GM18505 (cell line): ENCODE data around the gene PHLPP1.
A peak's percentile ranks its signal among the peaks of the same experiment; 100 is the strongest.
"Not testable (repeated sequence)": the region's sequence is repeated elsewhere in the genome, so short reads cannot be mapped to it uniquely, and the experiment has no call there.

Source experiments
- ATAC-seq: cut with Tn5 transposase; IDR thresholded peaks from one replicate; pipeline ENCODE4 v1.9.1; 2021; ENCODE audit not compliant: unreplicated experiment
- POLR2A ChIP-seq: IDR thresholded peaks from 4 replicates; pipeline ENCODE4 v1.6.1; 2011; ENCODE audit warnings: borderline replicate concordance; ENCODE audit not compliant: insufficient read depth, insufficient read length; ENCODE audit errors: extremely low read depth

Gene PHLPP1

DNA sequence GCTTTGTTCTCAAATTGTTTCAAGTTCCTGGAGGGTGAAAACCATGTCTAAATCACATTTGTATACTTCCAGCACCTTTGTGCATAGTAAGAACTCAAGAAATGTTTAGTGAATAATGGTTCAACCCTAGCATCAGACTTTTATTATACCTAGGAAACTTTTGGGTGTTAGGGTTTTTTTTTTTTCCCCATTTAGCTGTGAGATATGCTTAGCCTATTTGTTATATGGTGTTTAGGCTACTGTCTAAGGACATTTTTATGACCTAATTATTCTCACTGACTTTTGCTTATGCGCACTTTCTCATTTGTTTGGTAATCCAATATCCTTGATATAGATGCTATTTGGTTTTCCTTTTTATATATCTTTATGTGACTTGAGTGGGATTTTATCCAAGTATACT lies 164.7 kb downstream of the PHLPP1 start:
- no peak for ATAC-seq

DNA sequence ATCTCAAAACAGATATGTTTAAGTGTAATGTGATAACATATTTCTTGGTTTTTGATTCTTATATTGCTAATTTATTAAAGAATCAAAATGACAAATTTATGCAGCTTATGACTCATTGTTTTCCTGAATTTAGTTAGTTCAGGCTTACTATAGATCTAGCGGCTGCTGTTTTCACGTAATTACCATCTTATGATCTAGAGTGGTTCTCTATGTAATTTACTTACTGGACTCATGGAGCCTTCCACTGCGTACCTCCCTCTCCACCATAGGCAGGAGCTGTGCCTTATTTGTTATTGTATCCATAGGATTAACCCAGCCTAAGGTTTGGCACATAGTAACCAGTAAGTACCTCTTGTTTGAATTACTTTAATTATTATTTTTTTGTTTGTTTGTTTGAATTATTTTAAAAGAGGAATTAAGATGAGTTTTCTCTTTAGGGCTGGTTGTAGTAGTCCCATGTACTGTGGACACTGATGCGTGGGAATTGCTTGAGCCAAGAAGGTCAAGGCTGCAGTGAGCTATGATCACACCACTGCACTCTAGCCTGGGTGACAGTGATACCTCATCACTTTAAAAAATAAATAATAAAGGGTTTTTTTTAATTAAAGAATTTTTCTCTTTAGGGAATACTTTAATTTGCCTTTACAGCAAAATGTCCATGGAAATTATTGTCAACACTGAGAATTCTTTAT lies 165.5 kb downstream of the PHLPP1 start:
- TF ChIP-seq POLR2A, result no peak
- no peak for ATAC-seq

More for the DNA sequence above, 164.7 kb downstream of the PHLPP1 start:
- TF ChIP-seq POLR2A, result no peak

DNA sequence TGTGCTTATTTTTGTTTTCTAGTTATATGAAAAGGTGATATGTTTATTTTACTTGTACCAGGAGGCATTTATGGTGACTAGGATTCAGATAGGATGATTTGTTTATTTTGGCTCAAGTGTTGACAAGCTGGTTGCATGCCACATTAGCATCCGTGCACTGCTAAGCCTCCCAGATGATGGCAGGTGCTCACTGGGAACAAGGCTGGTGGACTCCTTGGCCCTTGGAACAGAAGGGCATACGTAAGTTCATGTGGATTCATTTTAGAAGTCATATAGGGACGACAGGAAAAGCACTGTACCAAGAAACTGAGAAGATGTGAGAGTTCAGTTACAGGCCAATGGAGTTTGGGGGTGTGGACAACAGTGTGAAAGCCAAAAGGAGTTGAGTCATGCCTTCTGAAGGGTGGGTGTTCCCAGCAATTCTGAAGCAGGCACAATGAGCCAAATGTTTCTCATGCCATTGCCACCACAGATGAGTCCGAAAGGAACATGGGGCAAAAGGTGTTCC lies 166.2 kb downstream of the PHLPP1 start:
- no peak for ATAC-seq
- no peak for TF ChIP-seq POLR2A

DNA sequence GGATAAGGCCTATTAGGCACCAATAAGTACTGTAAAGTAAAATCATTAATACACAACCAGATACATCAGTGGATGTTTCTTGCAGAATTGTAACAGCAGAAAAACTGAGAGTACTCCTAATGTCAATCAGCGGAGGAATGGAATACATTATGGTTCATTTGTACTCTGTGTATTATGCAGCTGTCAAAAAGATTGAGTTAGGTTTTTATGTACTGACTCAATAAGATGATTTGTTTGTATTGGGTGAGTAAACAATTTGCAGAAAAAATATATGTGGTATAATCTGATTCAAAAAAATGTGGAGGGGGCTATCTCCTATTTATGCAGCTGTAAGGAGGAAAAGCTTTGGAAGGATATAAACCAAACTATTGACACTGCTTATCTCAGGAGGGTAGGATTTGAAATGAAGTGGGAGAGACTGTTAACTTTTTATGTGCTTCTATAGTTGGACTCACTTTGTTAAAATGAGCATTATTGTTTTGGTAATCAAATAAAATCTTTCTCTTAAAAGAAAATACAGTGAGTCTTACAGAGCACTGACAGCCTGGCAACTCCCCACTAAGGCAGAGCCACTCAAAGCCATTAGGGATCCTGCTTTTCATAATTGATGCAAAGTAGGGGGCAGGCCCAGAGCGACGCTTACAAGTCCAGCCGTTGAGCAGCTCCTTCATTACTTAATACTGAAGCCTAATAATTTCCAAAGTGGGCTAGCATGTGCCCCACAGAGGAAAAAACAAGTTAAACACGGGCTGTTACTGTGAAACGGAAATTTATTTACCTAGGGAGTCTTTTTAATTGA lies 168.8 kb downstream of the PHLPP1 start:
- no peak for TF ChIP-seq POLR2A
- no peak for ATAC-seq

DNA sequence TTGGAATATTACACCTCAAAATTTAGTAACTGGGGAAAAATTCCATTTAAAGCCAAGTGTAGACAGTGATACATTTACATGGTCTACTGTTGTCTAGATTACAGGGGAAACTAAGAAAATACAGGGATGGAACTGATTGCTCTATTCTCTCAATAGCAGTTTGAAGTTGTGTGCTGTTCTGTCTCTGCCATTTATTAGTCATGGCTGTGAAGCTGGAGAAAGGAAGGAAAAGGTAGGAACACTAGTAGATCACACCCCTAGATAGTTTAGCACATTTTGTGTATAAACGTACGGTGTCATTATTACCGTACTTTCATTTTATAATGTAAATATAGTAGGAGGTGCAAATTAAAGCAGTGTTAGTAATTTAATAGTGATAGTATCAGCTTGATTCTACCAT lies 170.5 kb downstream of the PHLPP1 start:
- ATAC-seq, result no peak
- no peak for TF ChIP-seq POLR2A

DNA sequence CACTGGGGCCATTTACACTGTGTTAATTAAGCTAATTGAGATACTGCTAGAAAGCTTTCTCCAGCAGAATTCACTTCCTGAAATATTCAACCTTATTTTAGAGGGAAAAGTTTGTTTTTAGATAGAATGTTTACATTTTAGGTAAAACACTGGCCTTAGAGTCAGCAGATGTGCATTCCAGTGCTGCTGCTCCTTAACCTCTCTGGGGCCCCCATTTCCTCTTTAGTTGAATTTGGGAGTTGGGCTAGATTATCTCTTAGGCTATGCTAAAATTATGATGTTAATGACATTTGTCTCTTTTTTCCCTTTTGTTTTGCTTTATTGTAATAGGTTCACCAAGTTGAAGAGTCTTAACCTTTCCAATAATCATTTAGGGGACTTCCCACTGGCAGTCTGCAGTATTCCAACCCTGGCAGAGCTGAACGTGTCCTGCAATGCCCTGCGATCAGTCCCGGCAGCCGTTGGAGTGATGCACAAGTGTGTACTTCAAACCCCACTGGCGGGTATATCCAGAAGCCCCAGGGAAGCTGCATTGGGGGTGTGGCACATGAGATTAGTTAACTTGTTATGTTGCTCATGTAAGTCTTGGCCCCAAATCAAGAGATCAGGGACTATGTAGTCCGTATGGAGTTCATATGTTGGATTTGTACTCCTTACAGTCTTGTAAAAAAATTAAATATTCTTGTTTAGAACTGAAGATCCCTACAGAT lies 179.5 kb downstream of the PHLPP1 start:
- no peak for ATAC-seq

DNA sequence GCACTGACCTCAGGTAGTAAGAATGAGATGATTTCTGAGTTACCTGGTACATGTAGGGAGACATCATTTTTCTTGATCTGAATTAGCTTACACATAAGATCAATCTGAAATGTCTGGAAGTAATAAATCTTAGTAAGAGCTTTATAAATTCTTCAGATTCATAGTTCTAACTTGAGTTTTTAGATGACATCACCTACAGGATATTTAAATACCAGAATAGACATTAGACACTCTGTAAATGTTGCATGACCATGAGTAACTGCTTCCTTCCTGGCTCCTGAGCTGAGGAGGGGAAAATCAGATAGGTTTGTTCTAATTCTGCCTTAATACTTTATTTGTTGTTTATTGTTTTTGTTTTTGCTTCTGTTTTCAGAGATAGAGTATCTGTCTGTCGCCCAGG lies 181.8 kb downstream of the PHLPP1 start:
- no peak for ATAC-seq

More for the DNA sequence above, 179.5 kb downstream of the PHLPP1 start:
- no peak for TF ChIP-seq POLR2A

DNA sequence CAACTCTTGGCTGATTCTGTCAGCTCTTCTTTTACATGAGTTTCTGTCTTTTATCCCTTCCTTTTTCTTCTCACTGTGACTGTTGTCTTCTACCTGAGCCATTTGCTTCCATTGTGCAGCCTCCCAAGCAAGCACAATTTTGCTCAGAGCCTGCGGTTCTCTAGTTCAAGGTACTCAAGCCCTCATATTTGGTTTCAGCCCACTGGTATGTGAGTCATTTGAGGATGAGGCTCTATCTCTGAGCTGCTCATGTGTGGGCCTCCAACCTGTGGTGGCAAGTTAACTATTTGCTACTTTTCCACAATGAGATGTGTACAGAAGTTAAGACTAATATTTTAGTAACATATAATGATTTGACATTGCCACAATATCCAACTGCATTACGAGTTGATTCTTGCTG lies 183.0 kb downstream of the PHLPP1 start:
- no peak for TF ChIP-seq POLR2A
- peak; percentile 94 for ATAC-seq

More for the DNA sequence above, 181.8 kb downstream of the PHLPP1 start:
- TF ChIP-seq POLR2A, result no peak

DNA sequence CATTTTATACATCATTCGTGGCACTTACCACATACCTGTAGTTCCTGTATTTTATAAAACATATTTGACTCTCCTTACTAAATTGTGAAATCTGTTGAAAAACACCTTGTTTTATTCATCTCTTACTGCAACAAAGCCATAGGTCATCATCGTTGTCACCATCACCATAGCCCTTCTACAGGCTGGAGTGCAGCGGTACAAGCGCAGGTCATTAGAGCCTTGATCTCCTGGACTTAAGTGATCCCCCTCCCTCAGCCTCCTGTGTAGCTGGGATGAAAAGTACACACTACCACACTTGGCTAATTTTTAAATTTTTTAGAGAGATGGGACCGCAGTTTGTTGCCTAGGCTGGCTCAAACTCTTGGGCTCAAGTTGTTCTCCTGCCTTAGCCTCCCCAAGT lies 184.2 kb downstream of the PHLPP1 start:
- TF ChIP-seq POLR2A, result no peak
- ATAC-seq, result no peak

DNA sequence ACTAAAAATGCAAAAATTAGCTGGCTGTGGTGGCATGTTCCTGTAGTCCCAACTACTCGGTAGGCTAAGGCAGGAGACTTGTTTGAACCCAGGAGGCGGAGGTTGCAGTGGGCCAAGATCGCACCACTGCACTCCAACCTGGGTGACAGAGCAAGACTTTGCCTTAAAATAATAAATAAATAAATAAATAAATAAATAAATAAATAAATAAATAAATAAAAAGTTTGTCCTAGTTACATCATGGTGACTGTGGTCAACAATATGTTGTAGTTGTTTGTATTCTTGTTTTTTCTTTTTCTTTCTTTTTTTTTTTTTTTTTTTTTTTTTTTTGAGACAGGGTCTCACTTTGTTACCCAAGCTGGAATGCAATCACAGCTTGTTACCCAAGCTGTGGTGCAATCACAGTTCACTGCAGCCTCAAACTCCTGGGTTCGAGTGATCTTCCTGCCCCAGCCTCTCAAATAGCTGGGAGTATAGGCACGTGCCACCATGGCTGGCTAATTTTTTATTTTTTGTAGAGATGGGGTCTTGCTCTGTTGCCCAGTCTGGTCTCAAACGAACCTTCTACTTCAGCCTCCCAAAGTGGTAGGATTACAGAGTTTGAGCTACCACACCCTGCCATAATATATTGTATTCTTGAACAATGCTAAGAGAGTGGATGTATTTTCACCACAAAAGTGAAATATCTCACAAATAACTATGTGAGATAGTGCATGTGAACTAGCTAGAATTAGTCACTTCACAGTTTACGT lies 185.0 kb downstream of the PHLPP1 start:
- ATAC-seq, result no peak

DNA sequence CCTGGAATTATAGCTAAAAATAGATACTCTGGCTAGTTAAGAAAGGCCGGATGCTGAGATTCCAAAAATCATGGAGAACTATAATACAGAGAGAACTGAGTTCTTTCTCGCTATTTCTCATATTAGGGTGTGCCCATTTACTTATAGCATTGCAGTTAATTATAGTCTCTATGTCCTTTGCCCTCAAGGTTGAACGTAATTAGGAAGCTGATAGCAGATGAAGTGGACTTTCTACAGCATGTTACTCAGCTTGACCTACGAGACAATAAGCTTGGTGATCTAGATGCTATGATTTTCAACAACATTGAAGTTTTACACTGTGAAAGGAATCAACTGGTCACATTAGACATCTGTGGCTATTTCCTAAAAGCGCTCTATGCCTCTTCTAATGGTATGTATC lies 187.4 kb downstream of the PHLPP1 start:
- ATAC-seq, result no peak
- no peak for TF ChIP-seq POLR2A

More for the DNA sequence above, 185.0 kb downstream of the PHLPP1 start:
- no peak for TF ChIP-seq POLR2A

DNA sequence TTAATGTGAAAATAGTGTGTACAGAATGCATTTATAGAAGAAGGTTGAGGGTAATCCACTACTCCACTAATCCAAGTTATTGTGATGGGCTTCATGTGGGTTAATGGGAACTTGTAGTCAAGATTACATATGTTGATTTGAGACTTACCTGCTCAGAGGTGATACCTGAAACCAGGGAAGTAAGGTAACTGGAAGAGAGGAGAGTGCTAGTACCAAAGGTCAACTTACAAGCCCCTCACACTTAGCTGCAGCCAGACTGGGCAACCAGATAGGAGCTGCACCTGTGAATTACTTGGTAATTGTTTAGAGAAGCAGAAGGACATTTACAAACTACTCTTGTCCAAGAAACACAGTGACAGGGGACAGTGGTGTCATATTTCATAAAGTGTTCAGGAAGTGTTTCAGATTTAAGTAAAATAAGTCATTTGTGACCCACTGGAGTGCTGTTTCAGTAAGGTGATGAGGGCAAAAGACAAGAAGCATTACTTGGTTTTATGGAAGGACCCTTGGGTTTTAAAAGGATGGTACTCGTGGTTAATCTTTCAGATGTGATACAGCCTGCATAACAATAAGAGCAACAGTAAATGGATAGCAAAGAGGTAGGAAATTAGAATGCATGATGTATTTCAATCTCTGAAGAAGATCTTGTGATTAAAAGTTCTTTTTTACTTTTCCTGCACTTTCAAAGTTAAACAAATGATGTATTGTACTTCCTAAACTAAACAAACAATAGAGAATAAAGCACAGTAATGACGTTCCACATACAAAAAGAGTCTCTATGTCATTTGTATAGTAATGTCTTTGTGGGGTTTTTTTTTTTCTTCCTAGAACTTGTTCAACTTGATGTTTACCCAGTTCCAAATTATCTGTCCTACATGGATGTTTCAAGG lies 189.3 kb downstream of the PHLPP1 start:
- TF ChIP-seq POLR2A, result no peak
- no peak for ATAC-seq

DNA sequence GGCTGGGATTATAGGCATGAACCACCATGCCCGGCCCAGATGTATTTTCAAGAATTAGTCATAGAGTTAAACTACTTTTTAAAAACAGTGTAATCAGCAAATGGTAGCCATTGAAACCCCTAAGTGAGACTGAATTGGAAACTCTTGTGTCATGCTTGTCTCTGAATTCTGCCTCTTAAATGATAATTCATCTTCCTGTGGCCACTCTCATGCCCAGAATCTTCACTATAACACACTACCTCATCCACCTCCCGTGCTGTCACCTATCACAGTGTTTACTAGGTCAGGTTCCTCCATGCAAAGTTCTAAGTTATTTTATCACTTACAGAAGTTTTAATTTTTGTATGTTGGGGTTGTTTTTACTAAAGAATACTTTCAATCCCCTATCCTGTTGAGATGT lies 197.5 kb downstream of the PHLPP1 start:
- no peak for TF ChIP-seq POLR2A
- no peak for ATAC-seq

DNA sequence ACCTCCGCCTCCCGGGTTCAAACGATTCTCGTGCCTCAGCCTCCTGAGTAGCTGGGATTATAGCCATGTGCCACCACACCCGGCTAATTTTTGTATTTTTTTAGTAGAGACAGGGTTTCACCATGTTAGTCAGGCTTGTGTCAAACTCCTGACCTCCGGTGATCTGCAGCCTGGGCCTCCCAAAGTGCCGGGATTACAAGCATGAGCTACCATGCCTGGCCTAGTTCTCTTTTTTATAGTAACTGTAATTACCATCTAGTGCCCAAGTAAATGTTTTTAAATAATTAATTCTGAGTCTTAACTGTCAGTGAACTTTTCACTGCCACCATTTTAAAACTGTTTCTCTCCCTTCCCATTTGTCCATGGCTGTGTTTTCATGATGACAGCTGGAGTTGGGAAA lies 198.5 kb downstream of the PHLPP1 start:
- not testable (repeated sequence) for ATAC-seq
